ENCODE results near the gene MBOAT2.

Gene MBOAT2

GRCh38 chr2:9024575-9024974 is 21.1 kb upstream of the MBOAT2 start:
- H2BK12ac ChIP-seq (ENCODE audit: low read length) = no peak overlapping the region
- no peaks in the 10 kb centered on the region for H3K79me1 ChIP-seq (ENCODE audit: low read depth, low read length)
- H2BK15ac ChIP-seq (ENCODE audit: low read length) = no peak overlapping the region

GRCh38 chr2:9021563-9022211 is 18.2 kb upstream of the MBOAT2 start:
- Histone ChIP-seq H4K8ac (ENCODE audit: low read depth, low read length) (no peak overlapping the region), H3K36me3 (replicated peaks in 1 of 2; ENCODE audit: control insufficient read depth in 2 of 2, insufficient read depth in 2 of 2, low read length in 2 of 2) (no peaks in the 10 kb centered on the region), H3K4ac (ENCODE audit: low read length) (no peak overlapping the region), H2AK5ac (ENCODE audit: low read depth, low read length) (no peak overlapping the region), H3K27ac (replicated peaks; ENCODE audit: low read length) (no peak overlapping the region), H3K27me3 (ENCODE audit: control insufficient read depth in 3 of 3, insufficient read depth in 3 of 3, low read depth in 1 of 3, low read length in 3 of 3) (peaks cover 0 to 7% (median 0%) of the 10 kb centered on the region in 3 experiments), H3K23ac (ENCODE audit: low read depth, low read length, poor library complexity) (no peak overlapping the region), H2AFZ (ENCODE audit: low read length) (no peak overlapping the region), H4K91ac (ENCODE audit: low read depth, low read length, poor library complexity) (no peak overlapping the region), H2BK120ac (ENCODE audit: low read depth, low read length) (no peak overlapping the region), H3K14ac (ENCODE audit: low read length) (no peak overlapping the region), H3K9me3 (replicated peaks in 1 of 2; ENCODE audit: control insufficient read depth in 2 of 2, insufficient read depth in 1 of 2, low read depth in 1 of 2, low read length in 2 of 2) (no peaks in the 10 kb centered on the region), H2BK5ac (ENCODE audit: low read length) (no peak overlapping the region), H2BK12ac (ENCODE audit: low read length) (no peak overlapping the region), H3K18ac (ENCODE audit: low read length) (no peak overlapping the region), H3K4me3 (ENCODE audit: low read length in 2 of 2) (no peak overlapping the region), H3K4me2 (ENCODE audit: insufficient read depth, low read length, poor library complexity, severe bottlenecking) (no peak overlapping the region), H3K4me1 (ENCODE audit: control insufficient read depth in 2 of 2, insufficient read depth in 1 of 2, low read depth in 1 of 2, low read length in 2 of 2) (no peaks in the 10 kb centered on the region), H2BK15ac (ENCODE audit: low read length) (no peak overlapping the region), H3K79me1 (ENCODE audit: low read depth, low read length) (no peaks in the 10 kb centered on the region), H3K9ac (ENCODE audit: low read depth, low read length, poor library complexity) (no peak overlapping the region)
- no peak for DNase-seq (ENCODE audit: low spot score)
- WGBS, 2 donors (ENCODE audit: extremely low coverage in 2 of 2, insufficient read length in 2 of 2, insufficient replicate concordance in 1 of 2) = no CpG with 5 or more reads among the region's 1 CpG

More at GRCh38 chr2:9024575-9024974, 21.1 kb upstream of the MBOAT2 start:
- no peak for DNase-seq (ENCODE audit: low spot score)
- Histone ChIP-seq H3K27me3 (ENCODE audit: control insufficient read depth in 3 of 3, insufficient read depth in 3 of 3, low read depth in 1 of 3, low read length in 3 of 3) (peaks cover 0 to 7% (median 0%) of the 10 kb centered on the region in 3 experiments), H3K4ac (ENCODE audit: low read length) (no peak overlapping the region), H4K8ac (ENCODE audit: low read depth, low read length) (no peak overlapping the region), H2BK120ac (ENCODE audit: low read depth, low read length) (no peak overlapping the region), H3K9ac (ENCODE audit: low read depth, low read length, poor library complexity) (no peak overlapping the region), H3K27ac (replicated peaks; ENCODE audit: low read length) (no peak overlapping the region), H3K9me3 (replicated peaks in 1 of 2; ENCODE audit: control insufficient read depth in 2 of 2, insufficient read depth in 1 of 2, low read depth in 1 of 2, low read length in 2 of 2) (no peaks in the 10 kb centered on the region), H2BK5ac (ENCODE audit: low read length) (no peak overlapping the region), H4K91ac (ENCODE audit: low read depth, low read length, poor library complexity) (no peak overlapping the region), H3K23ac (ENCODE audit: low read depth, low read length, poor library complexity) (no peak overlapping the region), H3K4me2 (ENCODE audit: insufficient read depth, low read length, poor library complexity, severe bottlenecking) (no peak overlapping the region), H3K14ac (ENCODE audit: low read length) (no peak overlapping the region), H3K36me3 (replicated peaks in 1 of 2; ENCODE audit: control insufficient read depth in 2 of 2, insufficient read depth in 2 of 2, low read length in 2 of 2) (no peaks in the 10 kb centered on the region), H3K4me3 (ENCODE audit: low read length in 2 of 2) (no peak overlapping the region), H3K18ac (ENCODE audit: low read length) (no peak overlapping the region), H2AK5ac (ENCODE audit: low read depth, low read length) (no peak overlapping the region), H3K4me1 (ENCODE audit: control insufficient read depth in 2 of 2, insufficient read depth in 1 of 2, low read depth in 1 of 2, low read length in 2 of 2) (no peaks in the 10 kb centered on the region), H2AFZ (ENCODE audit: low read length) (no peak overlapping the region)

GRCh38 chr2:9020267-9020666 is 16.8 kb upstream of the MBOAT2 start:
- DNase-seq (ENCODE audit: low spot score) = no peak
- Histone ChIP-seq H3K23ac (ENCODE audit: low read depth, low read length, poor library complexity) (no peak overlapping the region), H3K9ac (ENCODE audit: low read depth, low read length, poor library complexity) (no peak overlapping the region), H3K36me3 (replicated peaks in 1 of 2; ENCODE audit: control insufficient read depth in 2 of 2, insufficient read depth in 2 of 2, low read length in 2 of 2) (no peaks in the 10 kb centered on the region), H3K4me3 (ENCODE audit: low read length in 2 of 2) (no peak overlapping the region), H2BK120ac (ENCODE audit: low read depth, low read length) (no peak overlapping the region), H3K4ac (ENCODE audit: low read length) (no peak overlapping the region), H2BK5ac (ENCODE audit: low read length) (no peak overlapping the region), H3K4me1 (ENCODE audit: control insufficient read depth in 2 of 2, insufficient read depth in 1 of 2, low read depth in 1 of 2, low read length in 2 of 2) (no peaks in the 10 kb centered on the region), H2BK12ac (ENCODE audit: low read length) (no peak overlapping the region), H2AFZ (ENCODE audit: low read length) (no peak overlapping the region), H3K4me2 (ENCODE audit: insufficient read depth, low read length, poor library complexity, severe bottlenecking) (no peak overlapping the region), H4K8ac (ENCODE audit: low read depth, low read length) (no peak overlapping the region), H2AK5ac (ENCODE audit: low read depth, low read length) (no peak overlapping the region), H3K18ac (ENCODE audit: low read length) (no peak overlapping the region), H3K27ac (replicated peaks; ENCODE audit: low read length) (no peak overlapping the region), H3K14ac (ENCODE audit: low read length) (no peak overlapping the region), H4K91ac (ENCODE audit: low read depth, low read length, poor library complexity) (no peak overlapping the region), H2BK15ac (ENCODE audit: low read length) (no peak overlapping the region), H3K27me3 (ENCODE audit: control insufficient read depth in 3 of 3, insufficient read depth in 3 of 3, low read depth in 1 of 3, low read length in 3 of 3) (peaks cover 0 to 2% (median 0%) of the 10 kb centered on the region in 3 experiments), H3K9me3 (replicated peaks in 1 of 2; ENCODE audit: control insufficient read depth in 2 of 2, insufficient read depth in 1 of 2, low read depth in 1 of 2, low read length in 2 of 2) (no peaks in the 10 kb centered on the region), H3K79me1 (ENCODE audit: low read depth, low read length) (no peaks in the 10 kb centered on the region)
- no CpG with 5 or more reads among the region's 5 CpGs for WGBS, 2 donors (ENCODE audit: extremely low coverage in 2 of 2, insufficient read length in 2 of 2, insufficient replicate concordance in 1 of 2)

- no peaks in the 10 kb centered on the region for H3K79me1 ChIP-seq (ENCODE audit: low read depth, low read length)
- H2BK12ac ChIP-seq (ENCODE audit: low read length) = no peak overlapping the region
- no peak overlapping the region for H2AFZ ChIP-seq (ENCODE audit: low read length)
- H2BK120ac ChIP-seq (ENCODE audit: low read depth, low read length) = no peak overlapping the region
- no peak for DNase-seq (ENCODE audit: low spot score)
- WGBS, 2 donors (ENCODE audit: extremely low coverage in 2 of 2, insufficient read length in 2 of 2, insufficient replicate concordance in 1 of 2) = no CpG with 5 or more reads among the region's 7 CpGs
- H3K27ac ChIP-seq (replicated peaks; ENCODE audit: low read length) = no peak overlapping the region
- H2AK5ac ChIP-seq (ENCODE audit: low read depth, low read length) = no peak overlapping the region
- no peak overlapping the region for H3K4ac ChIP-seq (ENCODE audit: low read length)
- no peak overlapping the region for H3K23ac ChIP-seq (ENCODE audit: low read depth, low read length, poor library complexity)
- H2BK5ac ChIP-seq (ENCODE audit: low read length) = no peak overlapping the region
- H3K4me1 ChIP-seq (ENCODE audit: control insufficient read depth in 2 of 2, insufficient read depth in 1 of 2, low read depth in 1 of 2, low read length in 2 of 2) = no peaks in the 10 kb centered on the region
- H3K14ac ChIP-seq (ENCODE audit: low read length) = no peak overlapping the region
- H3K4me2 ChIP-seq (ENCODE audit: insufficient read depth, low read length, poor library complexity, severe bottlenecking) = no peak overlapping the region
- H3K27me3 ChIP-seq (ENCODE audit: control insufficient read depth in 3 of 3, insufficient read depth in 3 of 3, low read depth in 1 of 3, low read length in 3 of 3) = no peaks in the 10 kb centered on the region
- H4K91ac ChIP-seq (ENCODE audit: low read depth, low read length, poor library complexity) = no peak overlapping the region
- H3K4me3 ChIP-seq (ENCODE audit: low read length in 2 of 2) = no peak overlapping the region
- H2BK15ac ChIP-seq (ENCODE audit: low read length) = no peak overlapping the region
- no peaks in the 10 kb centered on the region for H3K36me3 ChIP-seq (replicated peaks in 1 of 2; ENCODE audit: control insufficient read depth in 2 of 2, insufficient read depth in 2 of 2, low read length in 2 of 2)
- no peak overlapping the region for H4K8ac ChIP-seq (ENCODE audit: low read depth, low read length)
- no peak overlapping the region for H3K9ac ChIP-seq (ENCODE audit: low read depth, low read length, poor library complexity)
- no peak overlapping the region for H3K18ac ChIP-seq (ENCODE audit: low read length)
- H3K9me3 ChIP-seq (replicated peaks in 1 of 2; ENCODE audit: control insufficient read depth in 2 of 2, insufficient read depth in 1 of 2, low read depth in 1 of 2, low read length in 2 of 2) = no peaks in the 10 kb centered on the region
Observed at GRCh38 chr2:9018534-9018933, 15.1 kb upstream of the MBOAT2 start.

Data from neuronal stem cell (in vitro differentiated cells).